NCI-H510A (cell line): ENCODE measurements around the gene ARAP1.
"Not testable (repeated sequence)": the region's sequence is repeated elsewhere in the genome, so short reads cannot be mapped to it uniquely, and the experiment has no call there.

Experiments used
- DNase-seq: peaks from one replicate; lab custom pipeline; 2025; lab: John Stamatoyannopoulos, UW

The ARAP1 gene

DNA sequence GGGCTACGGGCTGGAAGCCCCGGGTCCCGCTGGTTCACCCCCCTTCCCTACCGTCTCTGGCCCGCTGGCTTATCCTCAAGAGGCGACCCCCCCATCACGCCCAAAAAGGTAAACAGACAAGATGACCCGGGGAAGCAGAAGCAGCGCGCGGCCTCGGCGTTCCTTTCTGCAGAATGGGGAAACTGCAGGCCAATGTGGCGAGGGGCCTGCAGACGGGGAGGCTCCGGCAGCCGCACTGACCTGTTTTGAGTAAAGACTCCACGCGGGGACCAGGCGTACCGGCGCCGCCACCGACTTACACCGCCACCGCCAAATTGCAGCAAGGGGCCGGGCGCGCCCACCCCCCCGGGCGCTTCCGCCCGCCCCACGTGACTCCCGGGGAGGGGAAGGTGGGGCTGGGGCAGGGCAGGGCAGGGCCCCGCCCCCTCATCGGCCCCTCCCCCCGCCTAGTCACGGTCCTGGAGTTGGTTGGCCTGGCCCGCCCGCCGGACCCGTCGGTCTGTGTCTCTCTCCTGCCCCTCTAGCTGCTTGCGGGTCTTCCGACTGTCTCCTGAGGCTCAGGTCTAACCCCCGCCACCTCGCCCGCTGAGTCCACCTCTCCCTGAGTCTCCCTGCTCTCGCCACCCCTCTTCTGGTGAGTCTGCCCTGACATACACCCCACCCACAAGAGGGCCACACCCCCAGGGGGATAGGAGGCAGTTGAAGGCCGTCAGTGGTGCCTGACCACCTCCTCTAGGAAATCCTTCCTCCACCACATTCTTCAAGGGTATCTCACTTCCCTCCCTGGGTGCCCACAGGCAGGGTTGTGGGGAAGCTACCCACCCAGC, at the start of gene ARAP1:
TSS of gene ARAP1 (minus strand) at position 321 of the 827 bp plus-strand sequence. CDS start 25,280 bp downstream, outside the sequence.
- peak; percentile 76 for DNase-seq

DNA sequence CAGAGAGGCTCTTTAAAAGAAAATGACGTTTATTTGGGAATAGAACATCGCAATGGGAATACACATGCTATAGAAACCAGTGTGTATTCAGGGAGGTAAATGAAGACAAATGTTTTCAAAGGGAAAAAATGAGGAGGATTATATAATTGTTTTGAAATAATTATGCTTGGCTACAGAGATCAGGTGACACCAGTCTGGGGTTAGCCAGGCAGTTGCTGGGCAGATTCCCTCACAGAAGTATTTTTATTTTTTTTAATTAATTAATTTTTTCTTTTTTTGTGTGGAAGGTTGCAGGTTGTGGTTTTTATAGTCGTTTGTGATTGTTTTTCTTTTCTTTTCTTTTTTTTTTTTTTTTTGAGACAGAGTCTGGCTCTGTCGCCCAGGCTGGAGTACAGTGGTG, 47.2 kb upstream of the ARAP1 start:
- no peak for DNase-seq

DNA sequence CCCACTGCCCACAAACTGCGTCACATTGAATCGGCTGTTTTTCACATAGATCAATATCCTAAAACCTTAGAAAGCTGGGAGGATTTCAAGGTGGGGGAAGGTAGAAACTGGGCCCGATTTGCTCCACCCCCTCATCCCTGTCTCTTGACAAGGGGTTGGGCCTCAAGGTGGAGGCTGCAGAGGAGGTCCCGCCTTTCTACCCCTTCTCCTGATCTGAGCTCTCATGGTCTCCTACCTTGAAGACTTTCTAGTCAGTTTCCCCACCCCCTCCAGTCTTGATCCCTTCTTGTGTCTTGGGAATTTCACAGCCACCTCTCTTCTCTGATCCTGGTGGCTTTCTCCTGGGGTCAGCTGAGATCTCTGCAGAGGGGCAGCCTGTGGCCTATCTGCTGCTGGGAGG, 46.2 kb upstream of the ARAP1 start:
- no peak for DNase-seq

DNA sequence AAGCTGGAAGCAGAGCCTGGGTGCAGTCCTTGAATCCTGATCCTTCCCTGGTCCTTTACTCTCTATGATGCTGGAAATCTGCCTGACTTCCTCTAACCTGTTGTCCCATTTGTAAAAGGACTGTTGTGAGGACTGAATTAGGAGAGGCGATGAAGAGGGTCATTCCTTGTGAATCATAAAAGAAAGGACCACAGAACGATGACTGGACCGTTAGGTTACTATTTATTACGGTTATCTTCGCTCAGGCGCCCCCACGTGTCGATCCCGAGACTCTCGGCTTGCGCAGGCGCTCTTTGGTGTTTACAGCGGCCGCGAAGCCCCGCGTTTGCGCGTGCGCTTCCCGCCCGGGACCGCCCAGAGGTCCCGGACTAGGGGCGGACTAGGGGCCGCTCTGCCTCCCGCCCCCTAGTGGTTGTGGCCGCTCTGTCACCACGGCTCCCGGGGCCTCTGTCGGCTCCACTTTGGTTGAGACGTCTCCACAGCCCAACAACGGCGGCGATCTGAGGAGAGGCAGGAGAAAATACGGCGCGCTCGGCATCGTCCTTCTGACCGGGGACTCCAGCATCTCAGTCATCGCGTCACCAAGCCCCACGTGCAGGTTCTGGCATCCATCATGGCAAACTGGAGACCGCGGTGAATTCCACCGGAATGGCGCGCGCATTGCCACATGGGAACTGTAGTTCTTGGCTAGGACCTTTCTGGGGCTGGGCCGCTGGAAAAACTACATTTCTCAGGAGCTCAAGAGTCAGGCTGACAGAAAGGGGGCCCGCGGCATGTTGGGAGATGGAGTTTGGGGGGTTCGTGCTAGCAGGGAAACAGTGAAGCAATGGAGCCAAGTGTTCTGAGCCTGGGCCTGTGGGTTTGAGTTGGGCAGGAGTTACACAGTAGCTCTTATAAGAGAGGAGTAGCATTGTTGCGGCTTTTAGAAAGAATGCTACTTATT, 41.5 kb upstream of the ARAP1 start, which contains the start of gene STARD10:
TSS of gene STARD10 (minus strand) at position 623 of the 943 bp plus-strand sequence. CDS start 12,866 bp downstream, outside the sequence.
- peak; percentile 88 for DNase-seq

DNA sequence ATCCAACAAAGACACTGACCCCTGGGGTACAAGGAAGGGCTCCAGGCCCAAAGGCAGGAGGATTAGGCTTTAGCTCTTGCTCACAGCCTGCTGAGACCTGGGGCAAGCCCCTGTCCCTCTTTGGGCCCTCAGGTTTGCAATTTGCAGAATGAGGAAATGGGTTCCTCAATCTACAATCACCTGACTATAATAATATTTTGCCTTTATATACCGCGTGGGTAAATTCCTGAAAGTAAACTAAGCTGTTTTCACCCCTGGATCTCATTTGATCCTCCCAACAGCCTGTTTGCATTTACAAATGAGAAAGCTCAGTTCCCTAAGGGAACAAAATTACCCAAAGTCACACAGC, 40.8 kb upstream of the ARAP1 start:
- no peak for DNase-seq

DNA sequence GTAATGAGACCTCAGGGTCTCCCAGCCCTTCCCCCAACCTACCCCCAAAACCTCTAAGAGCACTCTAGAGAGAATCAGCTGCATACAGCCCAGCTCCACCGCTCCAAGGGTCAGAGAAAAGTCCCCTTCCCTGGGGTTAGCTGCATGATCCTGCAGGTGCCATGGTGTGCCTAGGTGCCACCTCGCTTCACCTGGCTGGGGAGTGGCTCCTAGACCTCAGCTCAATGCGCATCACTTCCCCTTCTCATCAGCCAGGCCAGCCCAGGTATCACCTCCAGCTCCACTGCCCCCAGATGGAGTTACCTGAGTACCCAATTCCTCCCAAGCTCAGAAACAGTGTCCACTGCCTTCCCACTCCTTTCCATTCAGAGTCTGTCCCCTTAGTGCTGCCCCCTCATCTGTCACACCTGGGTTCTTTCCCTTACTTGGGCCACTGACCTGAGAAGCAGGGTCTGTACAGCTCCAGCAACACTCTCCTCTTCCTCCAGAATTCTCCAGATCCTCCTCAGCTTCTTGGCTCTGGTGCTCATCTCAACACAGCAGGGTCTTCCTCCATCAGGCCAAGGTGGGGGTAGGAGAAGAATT, 40.3 kb upstream of the ARAP1 start:
- DNase-seq: no peak

DNA sequence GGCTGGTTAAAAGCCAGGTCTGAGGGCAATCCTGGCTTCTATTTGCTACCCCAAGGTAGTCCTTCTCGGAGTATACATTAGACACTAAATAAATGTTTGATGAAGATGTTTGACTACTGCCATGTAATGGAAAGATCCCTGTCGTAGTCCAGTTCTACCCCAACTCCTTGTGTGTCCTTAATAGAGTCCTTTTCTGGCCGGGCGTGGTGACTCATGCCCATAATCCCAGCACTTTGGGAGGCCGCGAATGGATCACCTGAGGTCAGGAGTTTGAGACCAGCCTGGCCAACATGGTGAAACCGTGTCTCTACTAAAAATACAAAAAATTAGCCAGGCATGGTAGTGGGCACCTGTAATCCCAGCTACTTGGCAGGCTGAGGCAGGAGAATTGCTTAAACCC, 39.0 kb upstream of the ARAP1 start:
- DNase-seq: not testable (repeated sequence)

DNA sequence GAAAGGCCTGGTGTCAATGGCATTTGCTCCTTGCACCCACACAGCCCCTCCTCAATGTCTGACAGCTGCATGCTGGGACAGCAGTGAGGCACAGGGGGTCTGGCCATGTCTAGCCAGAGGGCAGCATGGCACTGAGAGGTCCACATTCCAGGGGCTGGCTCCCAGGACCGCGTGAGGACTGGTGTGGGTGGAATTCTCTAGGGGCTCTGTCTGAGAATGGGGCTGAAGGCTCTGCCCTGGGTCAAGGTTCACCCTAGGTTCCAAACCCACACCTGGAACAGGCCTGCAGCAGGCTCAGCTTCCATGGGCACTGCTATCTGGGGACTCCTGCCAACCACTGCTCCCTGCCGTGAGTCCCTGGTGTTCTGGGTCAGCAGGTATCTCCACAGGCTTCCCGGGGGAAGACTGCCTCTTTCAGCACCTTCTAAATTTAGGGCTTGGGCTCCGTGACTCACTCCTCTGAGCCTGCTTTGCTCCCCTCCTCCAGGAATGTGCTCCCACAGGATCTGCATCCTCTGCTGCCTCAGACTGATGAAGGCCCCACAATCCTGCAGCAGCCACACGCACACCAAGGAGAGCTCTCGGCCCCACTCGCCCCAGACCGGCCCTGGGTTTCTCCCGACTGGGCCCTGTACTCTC, 37.4 kb upstream of the ARAP1 start:
- DNase-seq: no peak

DNA sequence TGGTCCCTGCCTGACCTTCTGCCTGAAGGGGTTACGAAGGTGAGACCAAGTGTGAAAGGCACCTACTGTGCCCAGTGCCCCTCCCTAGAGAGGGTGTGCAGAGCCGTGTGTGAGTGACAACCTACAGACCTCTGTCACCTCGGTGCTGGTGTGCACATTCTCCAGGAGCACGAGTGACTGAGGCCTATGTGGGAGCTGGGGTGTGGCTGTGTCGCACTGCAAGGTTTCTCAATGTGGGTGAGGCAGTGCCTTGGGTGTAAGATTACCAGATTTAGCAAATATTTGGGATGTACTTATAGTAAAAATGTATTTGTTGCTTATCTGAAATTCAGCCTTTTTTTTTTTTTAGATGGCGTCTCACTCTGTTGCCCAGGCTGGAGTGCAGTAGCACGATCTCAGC, 36.0 kb upstream of the ARAP1 start:
- DNase-seq: no peak

DNA sequence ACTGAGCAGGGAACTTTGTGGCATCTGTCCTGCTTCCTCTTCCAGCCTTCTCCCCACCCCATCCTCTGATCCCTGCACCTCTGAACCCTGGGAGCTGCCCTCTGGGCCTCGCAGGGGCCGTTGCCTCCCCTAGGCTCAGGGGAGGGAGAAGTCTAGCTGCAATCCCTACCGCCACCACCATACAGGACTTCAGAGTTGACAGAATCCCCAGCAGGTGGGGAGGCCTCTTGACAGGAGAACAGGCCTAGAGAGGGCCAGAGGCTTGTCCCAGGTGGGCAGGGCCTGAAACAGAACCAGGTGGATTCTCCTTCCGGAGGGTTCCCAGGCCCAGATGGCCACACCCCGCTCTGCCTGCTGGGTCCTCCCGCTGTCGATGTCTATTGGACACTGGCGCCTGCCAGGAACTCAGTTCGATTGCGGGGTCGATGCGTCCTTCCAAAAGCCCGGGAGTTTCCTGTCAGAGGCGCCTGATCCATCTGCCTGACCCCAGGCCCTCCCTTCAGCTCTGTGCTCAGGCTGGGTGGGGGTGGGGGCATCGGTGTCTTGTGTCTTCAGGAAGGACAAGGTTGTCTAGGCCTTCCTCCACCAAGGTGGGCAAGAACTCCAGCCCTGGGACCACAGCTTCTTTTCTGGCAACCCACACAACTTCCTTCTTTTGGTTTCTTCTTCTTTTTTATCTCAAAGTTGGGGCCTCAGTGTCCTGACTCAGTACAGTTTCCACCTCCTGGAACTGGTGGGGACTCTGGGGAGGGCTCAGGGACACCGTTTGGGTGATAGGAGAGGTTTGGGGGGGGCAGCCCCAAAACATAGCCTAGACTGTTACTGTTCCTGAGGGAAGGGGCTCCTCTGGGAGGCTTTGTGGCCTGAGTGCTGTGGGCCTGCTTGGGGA, 35.3 kb upstream of the ARAP1 start:
- DNase-seq: peak; percentile 98

DNA sequence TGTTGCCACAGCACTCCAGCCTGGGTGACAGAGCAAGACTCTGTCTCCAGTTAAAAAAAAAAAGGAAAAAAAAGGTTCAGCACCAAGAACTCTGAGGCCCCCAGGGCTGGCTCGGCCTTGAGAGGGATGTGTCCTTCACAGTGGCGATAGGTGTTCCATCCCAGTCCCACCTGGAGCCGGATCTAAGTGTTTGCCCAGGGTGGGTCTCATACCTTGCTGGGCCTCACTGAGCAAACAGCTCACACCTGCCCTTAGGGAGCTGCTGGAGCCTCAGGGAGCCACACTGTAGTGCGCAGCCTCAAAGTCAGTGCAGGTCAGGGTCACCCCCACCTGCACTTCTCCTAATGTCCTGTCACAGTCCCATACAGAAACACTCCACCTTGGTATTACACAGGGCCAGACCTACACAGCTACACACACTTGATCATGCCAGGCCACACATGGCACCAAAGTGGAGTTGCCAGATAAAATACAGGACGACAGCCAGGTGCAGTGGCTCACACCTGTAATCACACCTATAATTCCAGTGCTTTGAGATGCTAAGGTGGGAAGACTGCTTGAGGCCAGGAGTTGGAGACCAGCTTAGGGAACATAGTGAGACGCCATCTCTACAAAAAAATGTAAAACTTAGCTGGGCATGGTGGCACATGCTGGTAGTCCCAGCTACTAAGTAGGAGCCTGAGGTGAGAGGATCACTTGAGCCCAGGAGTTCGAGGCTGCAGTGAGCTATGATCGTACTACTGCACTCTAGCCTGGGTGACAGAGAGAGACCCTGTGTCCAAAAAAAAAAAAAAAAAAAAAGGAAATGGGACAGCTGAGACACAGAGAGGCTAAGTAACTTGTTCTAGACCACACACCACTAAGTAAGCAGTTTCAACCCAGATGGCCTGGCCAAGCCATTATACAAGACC, 34.4 kb upstream of the ARAP1 start:
- peak; percentile 96 for DNase-seq

DNA sequence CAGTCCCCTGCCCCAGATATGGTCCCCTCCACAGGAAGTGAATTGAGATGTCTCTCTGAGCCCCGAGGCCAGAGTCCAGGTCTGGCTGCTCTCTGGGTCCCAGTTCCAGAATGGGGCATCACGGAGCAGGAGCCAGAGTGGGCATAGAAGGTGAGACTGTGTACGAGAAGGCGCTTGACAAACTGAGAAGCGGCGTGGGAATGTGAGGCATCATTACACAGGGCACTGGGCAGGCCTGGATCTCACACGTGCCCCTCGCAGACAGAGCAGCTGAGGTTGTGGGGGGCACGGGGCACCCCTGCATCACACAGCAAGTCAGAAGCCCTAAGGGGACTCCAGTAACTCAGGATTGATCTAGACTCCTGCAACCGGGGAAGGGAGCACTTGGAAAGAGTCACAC, 32.5 kb upstream of the ARAP1 start:
- DNase-seq: no peak

DNA sequence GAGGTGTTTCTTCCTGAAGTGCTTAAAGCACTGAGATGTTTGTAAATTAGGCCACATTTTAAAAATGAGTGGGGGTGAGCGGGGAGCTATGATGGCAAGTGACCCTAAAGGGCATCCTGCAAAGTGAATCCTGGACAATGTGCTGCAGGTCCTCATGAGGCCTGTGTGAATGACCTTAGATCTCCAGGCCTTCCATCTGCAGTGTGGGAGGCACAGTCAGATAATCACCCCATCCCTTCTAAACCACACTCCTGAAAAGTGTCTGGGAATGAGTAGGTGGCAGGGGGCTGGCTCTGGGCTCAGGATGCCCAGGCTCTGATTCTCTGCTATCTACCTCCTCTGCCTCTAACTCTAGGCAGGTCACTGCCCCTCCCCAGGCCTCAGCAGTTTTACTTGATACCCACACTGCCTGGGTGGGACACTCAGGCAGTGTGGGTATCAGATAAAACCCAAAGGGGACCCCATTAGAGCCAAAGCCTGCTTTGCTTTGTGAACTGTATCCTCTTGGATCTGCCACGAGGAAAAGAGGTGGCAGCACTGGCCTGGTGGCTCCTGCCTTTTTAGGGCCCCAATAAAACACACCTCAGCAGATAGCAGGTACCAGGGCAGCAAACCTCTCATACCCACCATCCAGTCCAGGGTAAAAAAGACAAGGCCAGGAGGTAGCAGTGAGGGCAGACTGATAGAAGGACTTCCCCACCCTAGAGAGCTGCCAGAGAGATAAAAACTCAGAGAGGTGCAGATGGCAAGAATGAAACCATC, 31.1 kb upstream of the ARAP1 start:
- DNase-seq: no peak

DNA sequence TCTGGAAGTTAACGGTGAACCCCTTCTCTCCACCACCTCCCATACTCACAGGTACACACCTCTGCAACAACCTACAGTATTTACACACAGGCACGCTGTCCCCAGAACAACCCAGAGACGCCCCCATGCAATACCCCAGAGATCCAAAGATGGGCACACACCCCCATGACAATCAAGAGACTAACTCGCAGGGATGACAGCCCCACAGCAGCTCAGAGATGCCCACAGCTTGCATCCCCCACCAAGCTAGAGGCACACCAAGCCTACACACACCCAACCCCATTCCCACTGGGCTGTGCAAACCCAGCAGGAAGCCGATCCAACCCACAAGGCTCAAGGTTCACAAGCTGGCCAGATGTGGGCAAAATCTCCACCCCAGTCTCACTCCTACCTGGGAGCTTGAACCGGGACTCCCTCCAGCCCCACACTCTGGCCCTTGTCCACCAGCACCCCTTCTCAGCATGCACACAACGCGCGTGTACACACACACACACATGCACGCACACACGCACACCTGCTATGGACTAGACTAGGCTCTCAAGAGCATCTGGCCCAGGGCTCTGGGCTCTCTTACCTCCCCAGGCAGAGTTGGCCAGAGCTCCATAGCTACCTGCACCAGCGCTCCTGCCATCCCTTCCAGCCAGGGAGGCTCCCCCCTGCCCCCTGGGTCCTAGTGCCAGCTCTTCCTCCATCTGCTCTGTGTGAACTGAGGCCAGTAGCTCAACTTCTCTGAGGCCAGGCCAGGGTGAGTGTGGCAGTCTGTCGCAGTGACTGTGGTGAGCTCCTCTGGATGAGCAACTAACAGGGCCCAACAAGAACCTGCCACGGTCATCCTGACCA, 30.1 kb upstream of the ARAP1 start:
- peak; percentile 63 for DNase-seq

DNA sequence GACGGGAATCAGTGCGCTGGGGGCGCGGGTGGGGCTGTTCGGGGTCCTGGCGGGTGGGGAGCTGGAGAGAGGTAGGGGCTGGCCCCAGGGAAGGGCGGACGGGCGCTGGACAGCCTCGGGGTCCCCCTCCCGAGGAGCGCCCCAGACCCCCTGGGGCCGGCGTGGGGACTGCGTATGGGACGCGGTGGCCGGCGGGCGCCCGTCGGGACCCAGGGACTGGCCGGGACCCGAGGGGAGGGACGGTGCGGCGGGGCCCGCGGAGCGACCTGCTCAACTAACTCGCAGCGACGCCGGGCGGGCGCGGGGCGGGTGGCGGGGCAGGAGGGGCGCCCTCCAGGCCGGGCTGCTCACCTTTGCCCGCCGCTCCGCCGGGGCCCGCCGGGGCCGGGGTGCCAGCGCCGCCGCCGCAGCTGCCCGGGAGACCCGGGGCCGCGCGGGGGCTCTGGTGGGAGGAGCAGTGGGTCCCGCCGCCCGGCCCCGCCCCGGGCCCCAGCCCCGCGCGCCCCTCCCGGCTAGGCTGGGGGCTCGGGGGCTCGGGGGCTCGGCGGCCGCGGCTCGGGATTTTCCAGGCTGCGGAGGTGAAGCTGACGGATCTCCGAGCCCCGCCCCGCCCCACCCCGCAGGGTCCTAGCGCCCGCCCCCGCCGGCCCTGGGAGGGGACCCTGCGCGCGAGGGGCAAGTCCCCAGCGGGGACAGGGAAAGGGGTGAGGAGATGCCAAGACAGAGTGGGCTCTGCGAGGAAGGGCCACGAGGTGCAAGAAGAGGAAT, 29.3 kb upstream of the ARAP1 start:
- peak; percentile 27 for DNase-seq

DNA sequence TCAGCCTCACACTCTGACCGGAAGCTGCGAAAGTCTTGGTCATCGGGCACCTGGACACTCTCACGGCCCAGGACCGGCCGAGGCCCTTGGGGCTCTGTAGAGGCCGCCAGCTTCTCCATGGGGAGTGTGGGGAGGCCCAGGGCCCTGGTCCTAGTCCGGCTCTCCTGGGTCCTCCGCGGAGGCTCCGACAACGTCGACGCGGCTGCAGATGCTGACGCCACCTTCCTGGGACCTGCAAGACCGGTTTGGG, 28.8 kb upstream of the ARAP1 start:
- peak; percentile 44 for DNase-seq

DNA sequence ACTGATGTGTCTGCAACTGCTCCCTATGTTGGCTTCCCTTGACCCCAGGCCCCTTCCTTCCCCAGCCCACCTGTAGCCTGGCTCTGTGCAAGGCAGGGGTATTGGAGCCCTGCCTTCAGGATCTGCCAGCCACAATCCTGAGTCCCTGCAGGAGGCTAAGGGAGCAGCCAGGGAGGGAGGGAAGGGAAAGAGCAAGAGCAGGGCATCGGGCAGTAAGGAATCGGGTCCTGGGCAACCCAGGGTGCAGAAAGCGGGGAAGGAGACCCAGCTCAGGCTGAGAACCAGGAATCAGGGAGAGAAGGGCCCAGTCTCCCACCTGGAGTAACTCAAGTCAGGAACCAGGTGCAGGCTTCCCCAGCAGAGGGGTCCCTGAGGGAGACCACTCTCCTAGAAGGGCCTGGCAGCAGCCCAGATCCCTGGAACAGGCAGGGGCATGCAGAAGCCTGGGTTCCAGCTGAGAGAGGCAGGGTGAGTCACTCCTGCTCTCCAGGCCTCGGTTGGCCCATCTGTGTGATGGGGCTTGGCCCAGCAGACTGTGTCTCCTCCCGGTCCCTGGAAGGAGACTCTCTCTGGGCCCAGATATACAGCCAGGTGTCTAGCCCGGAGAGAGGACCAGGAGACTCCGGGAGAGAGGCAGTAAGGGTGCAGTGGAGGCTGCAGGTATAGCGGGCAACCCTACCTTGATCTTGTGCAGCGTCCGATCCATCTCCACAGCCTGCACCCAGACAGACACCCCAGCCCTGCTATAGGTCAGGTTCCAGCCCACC, 28.3 kb upstream of the ARAP1 start:
- DNase-seq: no peak
